WTC11 (cell line): ENCODE results near the gene DOK4. TPM values are rescaled to one million over a fixed set of nuclear protein-coding genes. Genes with fewer than 3 reads are reported as not detected.

Experiments
- ATAC-seq: fragments of 200-7000 bp; cut with Tn5 transposase; 2 replicates; pipeline ENCODE4 v1.10.0; 2021; ENCODE audit warnings: mild to moderate bottlenecking, moderate library complexity
- CTCF ChIA-PET: fragments of 300-600 bp; sonication (Branson Sonifier 250); formaldehyde crosslinking; loops from one replicate; lab custom pipeline; 2021; ENCODE audit warnings: antibody characterized with exemption; lab: Charles Lee
- POLR2A ChIA-PET: fragments of 350-600 bp; sonication (Branson Sonifier 250); formaldehyde crosslinking; loops from one replicate; lab custom pipeline; 2021; ENCODE audit warnings: antibody characterized with exemption; lab: Charles Lee
- DNase-seq: peaks from one replicate; pipeline ENCODE4 v3.0.0; 2021; ENCODE audit warnings: low spot score
- H3K27ac Mint-ChIP-seq: 2 replicates; pipeline ENCODE4 v1.8.0; 2021; ENCODE audit warnings: mixed read lengths
- H3K27me3 Mint-ChIP-seq: 2 replicates; pipeline ENCODE4 v1.8.0; 2021; ENCODE audit warnings: low read depth, mild to moderate bottlenecking, moderate library complexity, mixed read lengths
- H3K36me3 Mint-ChIP-seq: 2 replicates; pipeline ENCODE4 v1.8.0; 2021; ENCODE audit warnings: mixed read lengths
- H3K4me1 Mint-ChIP-seq: 2 replicates; pipeline ENCODE4 v1.8.0; 2022; ENCODE audit warnings: mixed read lengths
- H3K4me3 Mint-ChIP-seq: 2 replicates; pipeline ENCODE4 v1.8.0; 2021; ENCODE audit warnings: mild to moderate bottlenecking, moderate library complexity, mixed read lengths
- H3K9me3 Mint-ChIP-seq: 2 replicates; pipeline ENCODE4 v1.8.0; 2021; ENCODE audit warnings: mixed read lengths
- ATF2 ChIP-seq: sonication (generic); formaldehyde crosslinking; IDR thresholded peaks from 2 replicates; pipeline ENCODE4 v1.8.1; 2022; ENCODE audit warnings: low read depth, missing genetic modification reagents, borderline replicate concordance
- ATF6 ChIP-seq: sonication (generic); formaldehyde crosslinking; IDR thresholded peaks from 2 replicates; pipeline ENCODE4 v1.8.1; 2023; ENCODE audit warnings: mild to moderate bottlenecking, missing genetic modification reagents
- CREM ChIP-seq: sonication (generic); formaldehyde crosslinking; IDR thresholded peaks from 2 replicates; pipeline ENCODE4 v1.8.1; 2022; ENCODE audit warnings: mild to moderate bottlenecking, missing genetic modification reagents, moderate library complexity
- E2F4 ChIP-seq: sonication (generic); formaldehyde crosslinking; IDR thresholded peaks from 2 replicates; pipeline ENCODE4 v1.8.1; 2022; ENCODE audit warnings: low read depth, mild to moderate bottlenecking, moderate library complexity, missing genetic modification reagents, borderline replicate concordance
- GRHL2 ChIP-seq: fragments of 250-450 bp; sonication (Bioruptor Pico); IDR thresholded peaks from 2 replicates; pipeline ENCODE4 v1.8.0; 2022; ENCODE audit warnings: mild to moderate bottlenecking, moderate library complexity; ENCODE audit not compliant: insufficient replicate concordance, severe bottlenecking
- KAT7 ChIP-seq: sonication (generic); formaldehyde crosslinking; IDR thresholded peaks from 2 replicates; pipeline ENCODE4 v1.8.1; 2023; ENCODE audit warnings: missing genetic modification reagents, mild to moderate bottlenecking, borderline replicate concordance
- NFE2L1 ChIP-seq: sonication (generic); formaldehyde crosslinking; IDR thresholded peaks from 2 replicates; pipeline ENCODE4 v1.8.1; 2023; ENCODE audit warnings: missing genetic modification reagents
- NFYB ChIP-seq: sonication (generic); formaldehyde crosslinking; conservative IDR thresholded peaks from 2 replicates; pipeline ENCODE4 v1.8.0; 2022; ENCODE audit warnings: low read depth, missing genetic modification reagents
- PRDM15 ChIP-seq: sonication (generic); formaldehyde crosslinking; IDR thresholded peaks from 2 replicates; pipeline ENCODE4 v1.8.0; 2022; ENCODE audit warnings: missing genetic modification reagents
- PREB ChIP-seq: sonication (generic); formaldehyde crosslinking; IDR thresholded peaks from 2 replicates; pipeline ENCODE4 v1.8.1; 2022; ENCODE audit warnings: mild to moderate bottlenecking, missing genetic modification reagents, moderate library complexity, borderline replicate concordance
- SMAD3 ChIP-seq: sonication (generic); formaldehyde crosslinking; IDR thresholded peaks from 2 replicates; pipeline ENCODE4 v1.8.0; 2022; ENCODE audit warnings: missing genetic modification reagents, mild to moderate bottlenecking, borderline replicate concordance
- SMAD4 ChIP-seq: sonication (generic); formaldehyde crosslinking; IDR thresholded peaks from 2 replicates; pipeline ENCODE4 v1.8.0; 2022; ENCODE audit warnings: mild to moderate bottlenecking, missing genetic modification reagents
- TEAD4 ChIP-seq: sonication (generic); formaldehyde crosslinking; IDR thresholded peaks from 2 replicates; pipeline ENCODE4 v1.8.0; 2022; ENCODE audit warnings: mild to moderate bottlenecking, missing genetic modification reagents
- USF1 ChIP-seq: sonication (generic); formaldehyde crosslinking; IDR thresholded peaks from 2 replicates; pipeline ENCODE4 v1.8.0; 2022; ENCODE audit warnings: mild to moderate bottlenecking, missing genetic modification reagents
- ZNF121 ChIP-seq: sonication (generic); formaldehyde crosslinking; IDR thresholded peaks from 2 replicates; pipeline ENCODE4 v1.8.0; 2023; ENCODE audit warnings: missing genetic modification reagents
- ZNF317 ChIP-seq: sonication (generic); formaldehyde crosslinking; IDR thresholded peaks from 2 replicates; pipeline ENCODE4 v1.8.1; 2023; ENCODE audit warnings: low read depth, mild to moderate bottlenecking, moderate library complexity, missing genetic modification reagents, borderline replicate concordance
- ZNF416 ChIP-seq: fragments of 250-450 bp; sonication (Bioruptor Pico); IDR thresholded peaks from 2 replicates; pipeline ENCODE4 v1.9.0; 2021; ENCODE audit warnings: mild to moderate bottlenecking, inconsistent platforms
- ZNF512 ChIP-seq: sonication (generic); formaldehyde crosslinking; IDR thresholded peaks from 2 replicates; pipeline ENCODE4 v1.8.1; 2022; ENCODE audit warnings: missing genetic modification reagents, borderline replicate concordance
- ZNF532 ChIP-seq: fragments of 250-450 bp; sonication (Bioruptor Pico); IDR thresholded peaks from 2 replicates; pipeline ENCODE4 v1.9.0; 2021; ENCODE audit warnings: mild to moderate bottlenecking, borderline replicate concordance
- total RNA-seq: library from RNA; stranded (reverse); gene quantifications from 3 replicates; pipeline ENCODE4 v1.2.3, GENCODE V29; 2021

DOK4 gene
- total RNA-seq, 1 experiment from 2014 or later = 25.0 TPM

- TF ChIP-seq E2F4 (no peak), PRDM15 (CRISPR knock-in tag) (no peak), CREM (CRISPR knock-in tag) (no peak), TEAD4 (CRISPR knock-in tag) (no peak), USF1 (CRISPR knock-in tag) (no peak), ZNF317 (CRISPR knock-in tag) (no peak), SMAD4 (CRISPR knock-in tag) (no peak), PREB (CRISPR knock-in tag) (no peak), ZNF121 (CRISPR knock-in tag) (no peak), KAT7 (no peak), ZNF416 (CRISPR knock-in tag) (no peak), ZNF512 (CRISPR knock-in tag) (no peak)
Measured at GRCh38 chr16:57498031-57498430, 11.7 kb upstream of the DOK4 start (continued).

- DNase-seq (no peak), ATAC-seq (no peak)
- Mint-ChIP-seq H3K27me3 (peaks cover 4% of the 10 kb centered on the region; the same call in 1 of the 2 replicates), H3K27ac (no peak overlapping the region), H3K9me3 (no peaks in the 10 kb centered on the region), H3K4me1 (no peaks in the 10 kb centered on the region), H3K36me3 (no peaks in the 10 kb centered on the region), H3K4me3 (no peak overlapping the region)
- ChIA-PET CTCF (no interaction called here), POLR2A (no interaction called here)
- TF ChIP-seq SMAD3 = no peak
- no peak for TF ChIP-seq NFYB (CRISPR knock-in tag)
- no peak for TF ChIP-seq ATF2 (CRISPR knock-in tag)
- TF ChIP-seq GRHL2 = no peak
- no peak for TF ChIP-seq ATF6 (CRISPR knock-in tag)
- no peak for TF ChIP-seq NFE2L1 (CRISPR knock-in tag)
- no peak for TF ChIP-seq ZNF532 (CRISPR knock-in tag)
- TF ChIP-seq ZNF121 (CRISPR knock-in tag) = no peak
Measured at GRCh38 chr16:57497121-57497520, 10.8 kb upstream of the DOK4 start.
